Activated CD8-positive, alpha-beta memory T cell treated with anti-CD3 and anti-CD28 coated beads for 36 hours (primary cell): Measurements from ENCODE around the gene NOTUM. TPM values are rescaled to one million over a fixed set of nuclear protein-coding genes. Genes with fewer than 3 reads are reported as not detected.

Experiments
- CTCF ChIA-PET: fragments of 350-600 bp; sonication (Branson Sonifier 250); formaldehyde crosslinking; loops from one replicate; lab custom pipeline; 2021; ENCODE audit warnings: antibody characterized with exemption; lab: Charles Lee
- POLR2A ChIA-PET: fragments of 350-600 bp; sonication (Branson Sonifier 250); formaldehyde crosslinking; loops from one replicate; lab custom pipeline; 2021; ENCODE audit warnings: antibody characterized with exemption; lab: Charles Lee
- total RNA-seq, 2 experiments: library from RNA; stranded (reverse); gene quantifications; one replicate each; pipeline ENCODE4 v1.2.3, GENCODE V29; 2021

NOTUM gene
- total RNA-seq, 2 experiments from 2014 or later: 0.38 to 0.40 TPM

GRCh38 chr17:81912441-81913309, 48.3 kb downstream of the NOTUM start:
- CTCF ChIA-PET: no interaction called here
- POLR2A ChIA-PET: interaction anchor here (0.9 kb wide), 1 partner anchor 14 kb away, joined by 5 read pairs; no protein-coding TSS in a partner anchor

- POLR2A ChIA-PET: no interaction called here
- CTCF ChIA-PET: no interaction called here
Observed at GRCh38 chr17:81911969-81912368, 49.0 kb downstream of the NOTUM start.

GRCh38 chr17:81911277-81911961, 49.6 kb downstream of the NOTUM start, which contains the start of gene PCYT2:
Gene PCYT2, minus strand, starts transcription at chr17:81911399. Its CDS starts 44 bp downstream, at chr17:81911355.
- ChIA-PET POLR2A (no interaction called here), CTCF (no interaction called here)

- POLR2A ChIA-PET: no interaction called here
- CTCF ChIA-PET: no interaction called here
Observed at GRCh38 chr17:81910840-81911276, 50.1 kb downstream of the NOTUM start.

- POLR2A ChIA-PET: interaction anchor here (1.4 kb wide), 1 partner anchor 16 kb away, joined by 4 read pairs; no protein-coding TSS in a partner anchor
Observed at GRCh38 chr17:81909966-81910839, 50.8 kb downstream of the NOTUM start.

GRCh38 chr17:81909231-81909630, 51.8 kb downstream of the NOTUM start:
- POLR2A ChIA-PET: interaction anchor here (1.4 kb wide), 1 partner anchor 17 kb away, joined by 4 read pairs; no protein-coding TSS in a partner anchor
- CTCF ChIA-PET: interaction anchor here (0.7 kb wide), 1 partner anchor 13 kb away, joined by 3 read pairs; no protein-coding TSS in a partner anchor

More at GRCh38 chr17:81909966-81910839, 50.8 kb downstream of the NOTUM start:
- CTCF ChIA-PET: no interaction called here

- ChIA-PET POLR2A (interaction anchor here (1.4 kb wide), 1 partner anchor 18 kb away, joined by 4 read pairs; no protein-coding TSS in a partner anchor), CTCF (no interaction called here)
Observed at GRCh38 chr17:81908793-81909192, 52.2 kb downstream of the NOTUM start.

- CTCF ChIA-PET: no interaction called here
- POLR2A ChIA-PET: no interaction called here
Observed at GRCh38 chr17:81907219-81908145, 53.5 kb downstream of the NOTUM start.

GRCh38 chr17:81906476-81907218, 54.3 kb downstream of the NOTUM start:
- POLR2A ChIA-PET: no interaction called here
- CTCF ChIA-PET: interaction anchor here (0.6 kb wide), 1 partner anchor 55 kb away, joined by 3 read pairs; no protein-coding TSS in a partner anchor

- POLR2A ChIA-PET: no interaction called here
- CTCF ChIA-PET: interaction anchor here (0.6 kb wide), 1 partner anchor 55 kb away, joined by 3 read pairs; no protein-coding TSS in a partner anchor
Observed at GRCh38 chr17:81905993-81906392, 55.0 kb downstream of the NOTUM start.

- CTCF ChIA-PET: no interaction called here
- POLR2A ChIA-PET: interaction anchor here (0.5 kb wide), 1 partner anchor 11 kb away, joined by 7 read pairs; no protein-coding TSS in a partner anchor
Observed at GRCh38 chr17:81905424-81905875, 55.5 kb downstream of the NOTUM start.

- CTCF ChIA-PET: no interaction called here
- POLR2A ChIA-PET: interaction anchor here (0.5 kb wide), 1 partner anchor 11 kb away, joined by 7 read pairs; no protein-coding TSS in a partner anchor
Observed at GRCh38 chr17:81904600-81905423, 56.2 kb downstream of the NOTUM start.

GRCh38 chr17:81903896-81904599, 56.9 kb downstream of the NOTUM start:
- CTCF ChIA-PET: no interaction called here
- POLR2A ChIA-PET: interaction anchor here (1.2 kb wide), 1 partner anchor 12 kb away, joined by 4 read pairs; the partner anchor contains the start of genes ALYREF and ANAPC11

- ChIA-PET CTCF (no interaction called here), POLR2A (interaction anchor here (1.2 kb wide), 1 partner anchor 11 kb away, joined by 4 read pairs; the partner anchor contains the start of genes ALYREF and ANAPC11)
Observed at GRCh38 chr17:81903415-81903831, 57.6 kb downstream of the NOTUM start.
